GM21529 (cell line): ENCODE results near the gene ZNRF4.

Experiments
- ATAC-seq: cut with Tn5 transposase; IDR thresholded peaks from one replicate; pipeline ENCODE4 v1.9.1; 2021; ENCODE audit not compliant: unreplicated experiment

Gene ZNRF4

DNA sequence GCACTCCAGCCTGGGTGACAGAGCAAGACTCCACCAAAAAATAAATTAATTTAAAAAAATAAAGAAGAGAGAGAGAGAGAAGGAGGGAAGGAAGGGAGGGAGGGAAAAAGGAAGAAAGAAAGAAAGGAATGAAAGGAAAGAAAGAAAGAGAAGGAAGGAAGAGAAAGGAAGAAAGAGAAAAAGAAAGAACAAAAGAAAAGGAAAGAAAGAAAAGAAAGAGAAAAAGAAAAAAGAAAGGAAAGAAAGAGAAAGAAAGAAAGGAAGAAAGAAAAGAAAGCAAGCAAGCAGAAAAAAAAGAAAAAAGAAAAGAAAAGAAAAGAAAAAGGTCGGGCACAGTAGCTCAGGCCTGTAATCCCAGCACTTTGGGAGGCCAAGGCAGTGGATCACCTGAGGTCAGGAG lies 14.9 kb upstream of the ZNRF4 start:
- no peak for ATAC-seq

DNA sequence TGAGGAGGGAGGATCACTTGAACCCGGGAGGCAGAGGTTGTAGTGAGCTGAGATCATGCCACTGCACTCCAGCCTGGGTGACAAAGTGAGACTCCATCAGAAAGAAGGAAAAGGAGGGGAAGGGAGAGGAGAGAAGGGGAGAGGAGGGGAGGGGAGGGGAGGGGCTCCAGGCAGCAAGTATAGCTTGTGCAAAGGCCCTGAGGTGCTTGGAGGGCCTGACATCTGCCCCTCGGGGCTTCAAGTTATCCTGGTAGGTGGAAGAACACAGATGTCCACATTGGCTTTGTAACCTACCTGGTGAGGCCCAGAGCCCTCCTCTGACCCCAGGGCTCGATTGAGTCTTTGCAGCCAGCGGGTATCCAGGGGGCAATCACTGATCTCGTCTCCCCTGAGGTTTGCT lies 11.5 kb upstream of the ZNRF4 start:
- no peak for ATAC-seq

DNA sequence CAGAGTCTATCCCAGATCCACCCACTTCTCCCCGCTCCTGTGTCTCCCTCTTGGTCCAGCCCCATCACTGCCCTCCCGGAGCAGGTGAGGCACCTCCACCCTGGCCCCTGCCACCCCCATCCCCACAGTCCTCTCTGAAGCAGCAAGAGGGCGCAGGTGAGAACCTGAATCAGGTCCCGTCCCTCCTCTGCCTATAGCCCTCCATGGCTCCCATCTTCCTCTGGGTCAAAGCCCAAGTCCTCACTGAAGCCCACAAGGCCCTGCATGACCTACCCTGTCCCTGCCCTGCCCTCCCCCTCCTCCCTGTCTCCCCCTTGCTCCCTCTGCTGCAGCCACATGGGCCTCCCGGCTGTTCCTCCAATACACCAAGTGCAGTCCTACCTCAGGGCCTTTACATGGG lies 10.8 kb upstream of the ZNRF4 start:
- ATAC-seq = no peak

DNA sequence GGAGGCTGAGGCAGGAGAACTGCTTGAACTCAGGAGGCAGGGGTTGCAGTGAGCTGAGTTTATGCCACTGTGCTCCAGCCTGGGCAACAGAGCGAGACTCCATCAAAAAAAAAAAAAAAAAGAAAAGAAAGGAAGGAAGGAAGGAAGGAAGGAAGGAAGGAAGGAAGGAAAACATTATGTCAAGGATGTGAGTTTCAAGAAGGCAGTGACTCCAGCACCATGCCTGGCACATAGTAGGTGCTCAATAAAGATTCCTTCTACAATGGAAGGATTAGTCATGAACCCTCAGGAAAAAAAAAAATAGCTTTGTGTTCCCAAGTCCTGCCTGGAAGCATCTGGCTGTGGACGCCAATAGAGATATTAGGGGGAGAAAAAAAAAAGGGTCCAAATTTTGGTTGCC lies 10.1 kb upstream of the ZNRF4 start:
- ATAC-seq = no peak

DNA sequence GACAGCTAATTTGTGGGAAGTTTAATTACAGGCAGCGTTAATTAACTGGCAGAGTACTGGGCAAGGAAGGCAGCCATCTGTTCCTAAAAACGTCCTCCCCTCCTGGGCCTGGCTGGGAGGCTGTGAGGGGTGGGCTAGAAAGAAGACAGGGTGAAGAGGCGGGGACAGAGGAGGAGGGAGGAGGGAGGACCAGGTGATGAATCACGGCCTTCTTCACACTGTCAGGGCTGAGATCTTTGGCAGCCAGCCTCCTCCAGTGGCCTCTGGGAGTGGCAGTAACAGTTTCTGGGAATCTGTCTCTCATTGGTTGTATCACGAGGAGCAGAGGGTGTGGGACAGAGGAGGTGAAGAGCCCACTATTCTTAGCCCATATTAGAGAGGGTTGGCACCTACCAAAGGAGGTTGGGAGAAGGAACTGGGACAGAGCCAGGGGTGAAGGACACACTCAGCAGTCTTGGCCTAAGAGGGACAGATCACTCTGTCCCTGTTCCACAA lies 9.6 kb upstream of the ZNRF4 start:
- ATAC-seq = no peak

DNA sequence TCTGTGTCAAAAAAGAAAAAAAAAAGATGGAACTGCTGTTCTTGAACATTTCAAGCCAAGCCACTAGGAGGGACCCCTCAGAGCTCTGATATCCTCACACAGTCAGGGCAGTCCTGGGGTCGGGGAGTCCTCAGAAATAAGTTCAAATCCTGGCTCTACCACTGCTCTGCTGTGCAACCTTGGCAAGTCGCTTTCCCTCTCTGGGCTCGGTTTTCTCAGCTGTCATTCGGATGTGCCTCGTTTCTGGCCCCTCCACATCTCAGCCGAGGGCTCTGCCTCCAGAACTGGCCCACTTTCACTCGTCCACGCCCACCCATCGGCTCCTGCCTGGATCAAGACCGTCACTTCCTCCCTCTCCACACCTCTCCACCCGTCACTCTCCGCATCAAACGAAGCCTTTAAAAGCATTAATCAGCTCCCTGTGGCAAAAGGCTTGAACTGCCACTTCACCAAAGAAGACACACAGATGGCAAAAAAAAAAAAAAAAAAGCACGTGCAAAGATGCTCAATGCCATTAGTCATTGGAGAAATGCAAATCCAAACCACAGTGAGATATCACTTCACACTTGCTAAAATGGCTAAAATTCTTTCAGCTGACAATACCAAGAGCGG lies 7.4 kb upstream of the ZNRF4 start:
- no peak for ATAC-seq

DNA sequence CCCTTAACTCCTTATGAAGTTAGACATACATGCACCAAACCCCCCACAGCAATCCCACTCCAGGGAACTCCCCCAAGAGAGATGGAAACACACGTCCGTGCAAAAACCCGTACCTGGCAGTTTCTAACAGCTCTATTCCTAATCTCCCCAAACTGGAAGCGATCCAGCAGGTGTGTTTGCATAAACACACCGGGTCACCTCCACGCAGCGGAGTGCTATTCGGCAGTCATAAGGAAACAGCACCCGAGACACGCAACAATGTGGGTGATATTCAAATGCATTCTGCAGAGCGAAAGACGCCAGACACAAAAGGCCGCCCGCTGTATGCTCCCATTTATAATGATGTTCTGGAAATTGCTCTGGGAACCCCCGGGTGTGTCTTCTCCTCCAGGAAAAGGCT lies 6.8 kb upstream of the ZNRF4 start:
- no peak for ATAC-seq

DNA sequence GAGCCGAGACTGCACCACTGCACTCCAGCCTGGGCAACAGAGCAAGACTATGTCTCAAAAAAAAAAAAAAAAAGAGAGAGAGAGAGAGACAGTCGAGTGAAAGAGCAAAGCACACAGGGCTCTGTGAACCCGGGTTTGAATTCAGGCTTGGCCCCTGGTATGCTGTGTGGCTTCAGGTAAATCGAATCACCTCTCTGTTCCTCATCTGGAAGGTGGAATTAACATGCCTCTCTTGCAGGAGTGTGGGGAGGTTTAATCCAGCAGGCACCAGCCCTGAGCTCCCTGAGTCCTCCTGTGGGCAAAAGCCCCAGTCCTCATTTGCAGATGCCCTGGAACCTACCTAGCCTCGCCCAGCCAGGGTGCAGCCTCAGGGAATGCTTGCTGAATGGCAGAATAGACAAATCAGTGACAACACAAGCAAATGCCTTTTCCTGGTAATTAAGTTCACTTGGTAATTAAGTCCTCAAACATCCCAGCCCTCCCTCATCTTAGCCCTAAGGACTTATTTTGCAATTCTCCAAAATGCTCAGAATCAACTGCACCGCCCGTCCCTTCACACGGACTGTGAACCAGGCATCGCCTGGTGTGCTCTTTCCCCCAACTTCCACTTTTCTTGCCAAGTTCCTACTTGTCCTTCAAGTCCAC lies 4.6 kb upstream of the ZNRF4 start:
- ATAC-seq = no peak

DNA sequence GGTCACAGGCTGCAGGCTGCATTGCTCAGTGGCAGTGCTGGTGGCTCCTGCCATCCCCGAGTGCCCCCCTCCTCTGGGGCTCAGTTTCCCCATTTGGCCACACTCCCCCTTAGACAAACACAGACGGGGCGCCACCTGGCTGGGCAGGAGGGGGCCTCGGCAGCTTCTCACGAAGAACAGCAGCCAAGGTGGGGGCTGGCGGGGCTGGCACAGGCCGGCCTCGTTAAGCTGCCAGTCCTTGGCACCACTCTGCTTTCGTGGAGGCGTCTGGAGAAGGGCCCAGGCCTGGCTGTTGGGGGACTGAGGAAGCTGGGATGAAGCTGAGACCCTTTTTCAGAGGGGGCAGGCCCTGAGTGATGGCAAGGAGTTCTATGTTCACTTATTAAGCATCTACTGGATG lies 3.7 kb upstream of the ZNRF4 start:
- ATAC-seq = no peak

DNA sequence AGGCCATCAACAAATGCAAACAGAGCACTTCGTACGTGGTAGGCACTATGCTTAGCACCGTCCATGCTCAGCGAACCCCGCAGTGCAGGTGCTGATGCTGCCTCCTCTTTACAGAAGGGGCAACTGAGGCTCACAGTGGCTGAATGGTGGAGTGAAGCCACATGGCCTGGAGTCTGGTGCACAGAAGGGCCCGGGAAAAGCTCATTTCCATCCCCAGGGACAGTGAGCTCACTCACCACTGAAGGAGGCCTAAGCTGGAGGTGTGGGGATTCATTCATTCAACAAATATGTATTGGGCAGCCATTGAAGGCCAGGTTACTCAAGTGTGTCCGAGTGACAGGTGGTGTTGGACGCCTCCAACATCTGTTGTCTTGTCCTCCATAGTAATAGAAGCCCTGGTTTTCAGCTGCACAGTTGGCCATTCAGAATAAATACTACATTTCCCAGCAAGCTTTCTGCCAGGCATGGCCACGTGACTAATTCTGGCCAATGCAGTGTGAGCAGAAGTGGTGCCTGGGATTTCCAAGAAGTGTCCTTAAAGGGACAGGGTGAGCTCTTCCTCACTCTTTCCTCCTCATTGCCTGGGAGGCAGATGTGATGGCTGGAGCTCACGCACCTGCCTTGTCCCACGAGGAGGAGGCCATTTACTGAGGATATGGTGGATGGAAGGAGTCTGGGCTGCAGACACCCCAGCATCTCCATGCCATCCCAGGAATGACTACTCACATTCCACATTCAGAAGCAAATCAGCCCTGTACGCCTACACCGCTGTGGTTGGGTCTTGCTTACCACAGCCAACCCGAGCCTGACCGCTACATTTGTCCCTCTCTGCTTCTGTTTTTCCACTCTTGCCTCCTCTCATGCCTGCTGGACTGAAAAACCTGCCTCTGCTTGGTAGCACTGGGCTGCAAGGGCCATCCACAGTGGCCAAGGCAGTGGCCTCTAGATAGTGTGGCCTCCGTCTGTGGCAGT lies 2.3 kb upstream of the ZNRF4 start:
- ATAC-seq = no peak

DNA sequence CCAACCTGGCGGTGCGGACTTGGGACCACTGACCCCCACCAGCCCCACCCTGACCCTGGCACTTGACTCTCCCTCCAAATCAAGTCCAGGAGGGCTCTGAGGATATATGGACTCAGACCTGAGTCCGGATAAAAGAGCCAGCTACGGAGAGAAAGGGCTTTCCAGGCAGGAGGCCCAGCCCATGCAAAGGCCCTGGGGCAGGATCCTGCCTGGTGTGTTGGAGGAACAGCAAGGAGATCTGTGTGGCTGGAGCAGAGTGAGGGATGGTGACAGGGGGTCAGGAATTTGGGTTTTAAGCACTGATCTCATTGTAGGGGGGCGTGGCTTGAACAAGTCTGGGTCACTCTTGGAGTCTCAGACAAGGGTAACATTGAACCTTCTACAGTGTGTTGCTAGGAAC lies 474 bp upstream of the ZNRF4 start:
- no peak for ATAC-seq

DNA sequence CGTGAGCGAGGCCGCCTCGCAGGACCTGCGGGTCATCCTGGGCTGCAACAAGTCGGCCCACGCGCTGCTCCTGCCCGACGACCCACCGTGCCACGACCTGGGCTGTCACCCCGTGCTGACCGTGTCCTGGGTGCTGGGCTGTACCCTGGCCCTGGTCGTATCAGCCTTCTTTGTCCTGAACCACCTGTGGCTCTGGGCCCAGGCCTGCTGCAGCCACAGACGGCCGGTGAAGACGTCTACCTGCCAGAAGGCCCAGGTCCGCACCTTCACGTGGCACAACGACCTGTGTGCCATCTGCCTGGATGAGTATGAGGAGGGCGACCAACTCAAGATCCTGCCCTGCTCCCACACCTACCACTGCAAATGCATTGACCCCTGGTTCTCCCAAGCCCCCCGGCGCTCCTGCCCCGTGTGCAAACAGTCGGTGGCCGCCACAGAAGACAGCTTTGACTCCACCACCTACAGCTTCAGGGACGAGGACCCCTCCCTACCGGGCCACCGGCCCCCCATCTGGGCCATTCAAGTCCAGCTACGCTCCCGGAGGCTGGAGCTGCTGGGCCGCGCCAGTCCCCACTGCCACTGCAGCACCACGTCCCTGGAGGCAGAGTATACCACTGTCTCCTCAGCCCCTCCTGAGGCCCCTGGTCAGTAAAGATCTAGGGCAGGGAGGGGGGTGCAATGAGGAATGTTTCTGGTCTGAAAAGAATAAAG lies 1.1 kb downstream of the ZNRF4 start:
- no peak for ATAC-seq

DNA sequence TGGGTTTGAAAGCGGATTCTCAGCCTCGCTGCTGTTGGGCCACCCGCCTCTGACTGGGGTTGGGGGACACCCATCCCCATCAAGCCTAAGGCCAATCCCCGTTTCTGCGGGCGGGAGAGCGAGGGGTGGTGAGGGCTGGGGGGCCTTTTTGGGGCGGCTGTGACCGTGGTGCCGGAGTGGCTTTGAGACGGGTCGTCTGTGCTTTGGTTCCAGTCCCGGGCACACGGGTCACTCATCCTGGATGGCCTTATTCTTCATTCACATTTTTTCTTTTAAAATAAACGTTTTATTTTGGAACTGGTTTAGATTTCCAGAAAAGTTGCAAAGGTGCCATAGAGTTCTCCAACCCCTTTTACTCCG lies 1.6 kb downstream of the ZNRF4 start:
- no peak for ATAC-seq

DNA sequence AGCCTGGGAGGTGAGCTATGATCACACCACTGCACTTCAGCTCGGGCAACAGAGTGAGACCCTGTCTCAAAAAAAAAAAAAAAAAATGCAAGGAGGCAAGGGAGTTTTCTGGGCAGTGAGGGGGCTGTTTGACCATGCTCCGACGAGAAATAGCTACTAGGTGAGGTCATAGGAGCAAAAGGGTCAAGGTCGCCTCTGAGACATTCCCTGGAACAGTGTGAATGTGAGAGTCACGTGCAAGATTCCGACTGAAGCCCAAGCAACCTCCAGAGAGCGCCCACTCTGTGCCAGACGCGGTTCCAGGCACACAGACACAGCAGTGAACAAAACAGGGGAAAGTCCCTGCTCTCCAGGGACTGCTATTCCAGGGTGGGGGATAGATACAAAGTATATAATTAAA lies 2.5 kb downstream of the ZNRF4 start:
- no peak for ATAC-seq

DNA sequence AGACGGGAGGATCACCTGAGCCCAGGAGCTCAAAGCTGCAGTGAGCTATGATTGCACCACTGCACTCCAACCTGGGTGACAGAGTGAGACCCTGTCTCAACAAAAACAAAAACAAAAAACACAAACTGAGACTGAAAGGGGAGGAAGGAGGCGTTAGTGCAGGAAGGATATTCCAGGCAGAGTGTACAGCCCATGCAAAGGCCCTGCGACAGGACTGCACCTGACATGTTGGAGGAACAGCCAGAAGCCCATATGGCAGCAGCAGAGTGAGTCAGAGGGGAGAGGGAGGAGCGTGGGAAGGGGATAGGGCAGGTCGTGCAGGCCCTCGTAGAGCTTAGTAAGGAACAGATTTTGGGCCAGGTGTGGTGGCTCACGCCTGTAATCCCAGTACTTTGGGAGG lies 3.2 kb downstream of the ZNRF4 start:
- no peak for ATAC-seq

DNA sequence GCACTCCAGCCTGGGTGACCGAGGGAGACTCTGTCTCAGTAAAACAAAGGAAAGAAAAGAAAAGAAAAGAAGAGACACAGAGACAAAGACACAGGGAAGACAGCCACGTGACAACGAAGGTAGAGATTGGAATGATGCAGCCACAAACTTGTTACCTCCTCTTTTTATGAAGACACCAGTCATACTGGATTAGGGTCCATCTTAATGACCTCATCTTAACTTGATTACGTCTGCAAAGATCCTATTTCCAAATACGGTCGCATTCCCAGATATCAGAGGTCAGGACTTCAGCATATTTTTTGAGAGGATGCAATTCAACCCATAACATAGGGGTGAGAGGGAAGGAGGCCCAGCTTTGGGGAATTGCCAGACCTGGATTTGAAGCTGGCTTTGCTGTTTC lies 4.1 kb downstream of the ZNRF4 start:
- ATAC-seq = no peak

DNA sequence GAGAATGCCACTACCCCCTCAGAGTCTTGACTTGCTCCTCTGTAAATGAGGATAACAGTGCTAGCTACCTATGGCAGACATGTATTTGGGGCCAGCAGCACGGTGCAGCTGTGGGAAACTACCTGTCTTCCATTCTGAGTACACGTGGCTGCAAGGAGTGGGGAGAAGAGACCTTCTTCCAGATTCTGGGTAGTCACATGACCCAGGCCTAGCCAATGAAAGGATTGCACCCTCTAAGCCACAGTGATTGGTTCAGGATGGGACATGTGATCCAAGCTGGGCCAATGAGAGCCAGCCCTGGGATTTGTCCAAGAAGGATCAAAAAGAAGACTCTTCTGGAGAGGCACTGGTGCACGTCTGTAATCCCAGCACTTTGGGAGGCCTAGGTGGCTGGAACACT lies 5.5 kb downstream of the ZNRF4 start:
- no peak for ATAC-seq

DNA sequence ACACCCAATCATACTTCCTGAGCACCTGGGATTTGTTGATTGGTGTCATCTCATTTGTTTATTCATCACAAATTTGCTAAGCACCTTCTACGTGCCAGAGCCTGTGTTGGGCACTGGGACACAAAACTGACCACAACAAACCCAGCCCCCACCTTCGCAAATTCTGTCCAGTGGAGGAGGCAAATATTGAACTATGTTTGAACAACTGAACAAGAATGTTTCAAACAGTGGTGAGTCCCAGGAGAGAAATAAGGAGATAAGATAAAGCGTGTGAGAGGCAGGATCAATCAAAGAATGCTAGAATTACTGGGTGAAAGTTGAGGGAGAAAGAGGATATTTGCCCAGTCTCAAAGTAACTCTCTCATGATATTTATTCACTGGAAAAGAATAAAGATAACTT lies 8.7 kb downstream of the ZNRF4 start:
- no peak for ATAC-seq

DNA sequence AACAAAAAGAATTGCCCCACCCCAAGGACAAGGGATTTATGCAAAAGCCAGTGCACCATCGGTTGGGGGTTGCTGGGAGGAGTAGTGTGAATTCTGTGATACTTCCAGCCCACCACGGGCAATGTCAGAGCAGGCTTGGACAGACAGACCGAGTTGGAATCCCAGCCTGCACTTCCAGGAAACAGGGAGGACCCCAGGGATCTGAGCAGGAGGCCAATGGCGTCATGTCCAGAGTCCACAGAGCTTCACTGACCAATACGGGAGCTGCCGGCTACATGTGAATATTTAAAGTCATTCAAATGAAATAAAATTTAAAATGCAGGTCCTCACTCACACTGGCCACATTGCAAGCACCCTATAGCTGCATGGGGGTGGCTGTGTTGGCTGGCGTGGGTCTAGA lies 10.9 kb downstream of the ZNRF4 start:
- no peak for ATAC-seq

DNA sequence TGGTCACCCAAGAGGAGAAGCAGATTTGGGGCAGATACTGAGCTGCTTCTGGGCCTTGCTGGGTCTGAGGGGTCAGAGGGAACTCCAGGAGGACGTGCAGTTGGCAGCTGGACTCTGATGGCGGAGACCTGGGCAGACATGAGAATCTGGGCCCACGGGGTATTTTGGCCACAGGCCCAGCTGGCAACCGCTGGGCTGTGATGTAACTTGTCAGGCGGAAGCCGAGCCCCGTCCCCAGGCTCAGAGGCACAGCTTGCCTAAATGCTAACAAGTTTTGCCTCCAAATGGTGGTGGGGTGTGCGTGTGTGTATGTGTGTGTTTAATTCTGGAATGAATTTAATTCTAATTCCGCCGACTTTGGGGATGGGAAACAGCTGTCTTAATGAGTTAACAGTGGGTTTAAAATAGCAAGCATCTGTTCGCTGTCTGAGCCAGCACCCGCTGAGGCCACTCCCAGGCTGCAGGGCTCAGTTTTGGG lies 11.6 kb downstream of the ZNRF4 start:
- ATAC-seq = no peak

DNA sequence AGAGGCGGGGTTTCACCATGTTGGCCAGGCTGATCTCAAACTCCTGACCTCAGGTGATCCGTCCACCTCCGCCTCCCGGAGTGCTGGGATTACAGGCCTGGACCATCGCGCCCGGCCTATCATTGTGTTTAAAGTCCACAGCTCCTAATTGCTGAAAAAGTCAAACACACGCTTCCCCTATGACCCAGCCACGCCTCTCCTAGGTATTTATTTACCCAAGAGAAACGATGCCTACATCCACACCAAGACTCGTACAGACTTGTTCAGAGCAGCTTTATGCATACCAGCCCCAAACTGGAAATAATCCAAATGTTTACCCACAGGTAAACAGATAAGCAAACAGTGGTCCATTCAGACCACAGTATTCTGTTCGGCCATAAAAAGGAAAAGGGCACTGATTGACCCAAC lies 15.1 kb downstream of the ZNRF4 start:
- no peak for ATAC-seq
